Epithelial cell of esophagus (primary cell): ENCODE results near the gene CHST15.

ENCODE experiments used
- DNase-seq: peaks from one replicate; pipeline ENCODE4 v3.0.0; 2010; ENCODE audit warnings: low read depth
- H3K4me3 ChIP-seq: 2 replicates; pipeline ENCODE4 v1.5.1; 2011; ENCODE audit warnings: mild to moderate bottlenecking, low read length, control low read depth
- TF ChIP-seq, protein P1 (sequence below): IDR thresholded peaks from 2 replicates; pipeline ENCODE4 v1.5.1; 2011; ENCODE audit warnings: low read depth, mild to moderate bottlenecking, low read length, control low read depth, inconsistent platforms; ENCODE audit not compliant: insufficient read depth; ENCODE audit errors: missing control alignments

CHST15 gene

DNA sequence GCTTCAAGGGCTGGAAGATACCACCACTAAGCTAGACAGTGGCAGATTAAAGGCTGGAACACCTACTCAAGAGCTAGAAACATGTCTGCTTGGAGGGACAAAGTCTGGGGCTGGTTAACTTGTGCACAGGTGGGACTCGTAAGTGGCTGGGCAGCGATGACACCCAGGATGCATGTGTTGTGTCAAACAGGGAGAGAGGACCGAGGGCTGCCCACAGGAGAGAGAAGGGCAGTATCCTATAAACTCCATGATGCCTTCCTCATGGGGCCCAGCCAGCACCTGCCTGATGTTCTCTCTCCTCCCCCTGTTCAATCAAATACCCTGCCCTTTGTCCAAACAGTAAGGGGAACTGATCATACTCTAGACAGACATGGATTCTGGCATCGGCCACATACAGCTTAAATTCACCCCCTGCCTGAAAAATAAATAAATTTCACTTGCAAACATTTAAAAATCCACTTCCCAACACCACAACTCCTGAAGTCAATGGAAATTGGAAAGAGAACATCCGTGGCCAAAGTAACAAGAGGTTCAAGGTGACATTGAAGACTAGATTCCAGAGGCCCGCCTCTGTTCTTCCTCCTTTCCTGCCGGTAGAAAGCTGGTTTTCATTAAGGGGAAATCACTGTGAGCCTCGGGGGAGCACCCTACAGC, 50.6 kb downstream of the CHST15 start:
- TF ChIP-seq, protein P1, sequence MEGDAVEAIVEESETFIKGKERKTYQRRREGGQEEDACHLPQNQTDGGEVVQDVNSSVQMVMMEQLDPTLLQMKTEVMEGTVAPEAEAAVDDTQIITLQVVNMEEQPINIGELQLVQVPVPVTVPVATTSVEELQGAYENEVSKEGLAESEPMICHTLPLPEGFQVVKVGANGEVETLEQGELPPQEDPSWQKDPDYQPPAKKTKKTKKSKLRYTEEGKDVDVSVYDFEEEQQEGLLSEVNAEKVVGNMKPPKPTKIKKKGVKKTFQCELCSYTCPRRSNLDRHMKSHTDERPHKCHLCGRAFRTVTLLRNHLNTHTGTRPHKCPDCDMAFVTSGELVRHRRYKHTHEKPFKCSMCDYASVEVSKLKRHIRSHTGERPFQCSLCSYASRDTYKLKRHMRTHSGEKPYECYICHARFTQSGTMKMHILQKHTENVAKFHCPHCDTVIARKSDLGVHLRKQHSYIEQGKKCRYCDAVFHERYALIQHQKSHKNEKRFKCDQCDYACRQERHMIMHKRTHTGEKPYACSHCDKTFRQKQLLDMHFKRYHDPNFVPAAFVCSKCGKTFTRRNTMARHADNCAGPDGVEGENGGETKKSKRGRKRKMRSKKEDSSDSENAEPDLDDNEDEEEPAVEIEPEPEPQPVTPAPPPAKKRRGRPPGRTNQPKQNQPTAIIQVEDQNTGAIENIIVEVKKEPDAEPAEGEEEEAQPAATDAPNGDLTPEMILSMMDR: no peak
- H3K4me3 ChIP-seq: no peak overlapping the region
- no peak for DNase-seq

- TF ChIP-seq, protein P1: no peak
- peak; percentile 29 for DNase-seq
- H3K4me3 ChIP-seq: no peak overlapping the region
Measured at GRCh38 chr10:124041675-124042445, 51.5 kb downstream of the CHST15 start.

- no peak for DNase-seq
- TF ChIP-seq, protein P1: no peak
- H3K4me3 ChIP-seq: no peak overlapping the region
Measured at GRCh38 chr10:124040451-124041188, 52.8 kb downstream of the CHST15 start.

DNA sequence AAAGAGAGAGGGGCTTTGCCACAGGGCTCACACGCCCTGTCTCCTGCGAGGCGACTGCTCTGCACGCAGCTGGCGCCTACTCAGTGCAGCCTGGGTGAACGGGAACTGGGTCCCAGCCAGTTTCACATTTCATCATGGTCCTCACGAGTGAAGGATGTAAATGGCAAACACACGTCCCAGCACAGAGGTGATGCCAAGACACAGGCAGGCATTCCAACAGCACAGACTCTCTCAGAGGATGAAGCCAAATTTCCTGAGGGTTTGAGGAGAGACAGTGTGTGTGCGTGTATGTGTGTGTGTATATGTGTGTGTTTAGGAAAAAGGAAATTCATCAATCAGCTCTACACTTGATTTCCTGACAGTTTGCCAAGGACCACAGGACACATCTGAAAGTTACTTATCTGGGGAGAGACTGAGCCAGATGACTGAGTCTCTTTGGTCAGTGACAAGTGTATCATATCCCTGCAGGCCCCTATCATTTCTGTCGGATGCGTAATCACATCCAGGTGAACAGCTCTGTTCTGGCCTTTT, 53.9 kb downstream of the CHST15 start:
- no peak overlapping the region for H3K4me3 ChIP-seq
- DNase-seq: no peak
- TF ChIP-seq, protein P1: no peak

DNA sequence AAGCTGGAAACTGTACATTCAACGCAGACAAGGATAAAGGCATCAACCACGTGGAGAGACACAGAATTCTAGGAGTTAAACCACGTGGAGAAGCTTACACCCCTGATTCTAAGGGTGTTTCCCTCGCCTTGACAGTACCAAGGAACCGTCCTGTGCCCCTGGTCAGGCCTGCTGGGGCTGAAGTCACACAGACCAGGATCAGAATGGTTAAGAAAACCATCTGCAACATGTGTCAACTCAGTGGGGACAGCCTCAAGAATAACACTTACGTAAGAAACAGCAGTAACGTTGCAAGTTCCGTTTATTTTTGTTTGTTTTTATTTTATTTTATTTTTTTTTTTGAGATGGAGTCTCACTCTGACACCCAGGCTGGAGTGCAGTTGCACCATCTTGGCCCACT, 55.6 kb downstream of the CHST15 start:
- H3K4me3 ChIP-seq: no peak overlapping the region
- DNase-seq: no peak
- TF ChIP-seq, protein P1: no peak

DNA sequence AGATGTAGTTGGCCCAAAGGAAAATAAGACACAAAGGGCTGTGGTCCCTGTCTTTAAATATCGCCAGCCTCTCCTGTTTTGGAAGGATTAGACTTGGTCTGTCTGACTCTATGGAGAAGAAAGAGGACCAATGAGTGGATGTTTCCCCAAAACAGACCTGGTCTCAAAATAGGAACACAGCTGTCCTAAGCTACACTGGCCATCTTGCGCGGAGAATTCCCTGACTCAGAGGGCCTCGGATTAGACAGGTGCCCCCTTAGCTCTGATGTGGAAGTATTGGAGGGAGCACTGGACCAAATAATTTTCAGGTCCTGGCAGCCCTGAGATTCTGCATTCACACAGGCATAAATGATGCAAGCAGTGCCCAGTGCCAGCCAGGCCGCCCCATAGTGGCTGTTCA, 56.1 kb downstream of the CHST15 start:
- TF ChIP-seq, protein P1: no peak
- H3K4me3 ChIP-seq: no peak overlapping the region
- no peak for DNase-seq
